ENCODE measurements around the gene CNOT1.

- TF ChIP-seq CTCF (IDR thresholded peaks at IDR 0.05; ENCODE audit: poor library complexity) (no peak), EZH2phosphoT487 (IDR thresholded peaks at IDR 0.05; ENCODE audit: low read depth, severe bottlenecking, unreplicated experiment) (no peak)
Measured at GRCh38 chr16:58472266-58472665, 157.4 kb downstream of the CNOT1 start.

All from hepatocyte (in vitro differentiated cells).